ENCODE results near the gene KCTD16.

The KCTD16 gene

DNA sequence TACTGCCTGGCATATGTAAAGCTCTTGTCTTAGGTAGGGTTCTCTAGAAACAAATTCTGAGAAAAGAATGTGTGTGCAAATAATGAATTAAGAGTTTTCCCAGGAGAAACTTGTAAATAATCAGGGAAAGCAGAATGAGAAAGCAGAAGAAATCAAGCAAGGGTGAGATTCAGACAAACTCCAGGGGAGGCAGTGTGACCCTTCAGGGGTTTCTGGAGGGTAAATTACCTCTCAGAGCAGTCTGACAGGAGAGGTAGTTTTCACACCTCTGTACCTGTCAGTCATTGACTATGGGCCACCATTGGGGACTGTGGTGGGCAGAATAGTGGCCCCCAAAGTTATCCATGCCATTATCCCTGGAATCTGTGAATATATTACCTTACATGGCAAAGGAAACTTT lies 124.6 kb downstream of the KCTD16 start:
- no peak for DNase-seq

DNA sequence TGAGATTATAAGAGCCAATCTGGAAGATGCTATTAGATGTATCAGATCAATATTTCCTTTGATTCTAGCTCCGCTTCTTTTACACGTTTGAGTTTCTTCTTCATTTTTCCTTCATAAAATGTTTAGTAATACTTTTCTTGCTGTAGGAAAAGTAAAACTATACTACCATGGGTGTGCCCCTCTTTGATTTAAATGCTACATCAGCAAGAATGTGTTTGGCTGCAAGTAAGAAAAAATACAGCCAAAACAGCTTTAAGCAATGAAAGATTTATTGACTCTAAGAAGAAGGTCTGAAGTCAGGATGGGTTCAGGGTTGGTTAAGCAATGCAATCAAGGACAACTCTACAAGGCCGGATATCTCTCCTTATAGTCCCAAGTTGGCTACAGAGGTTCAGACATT lies 126.4 kb downstream of the KCTD16 start:
- DNase-seq: no peak

DNA sequence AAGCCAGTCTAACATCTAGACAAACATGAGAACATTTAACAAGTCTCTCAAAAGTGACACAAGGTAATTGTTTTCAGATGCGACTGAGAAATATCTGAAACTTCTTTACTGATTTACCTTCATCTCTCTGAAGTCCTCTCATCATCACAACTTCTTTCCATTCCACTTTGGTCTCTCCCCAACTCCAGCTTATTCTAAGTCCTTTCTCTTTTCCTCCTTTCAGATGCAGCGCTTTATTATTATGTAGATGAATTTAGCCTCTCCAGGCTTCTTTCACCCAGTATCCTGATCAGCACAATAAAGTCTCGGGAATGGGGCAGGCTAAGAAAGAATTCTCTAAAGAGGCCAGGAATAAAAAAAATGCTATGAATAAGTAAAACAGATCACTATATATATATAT lies 128.0 kb downstream of the KCTD16 start:
- no peak for DNase-seq

DNA sequence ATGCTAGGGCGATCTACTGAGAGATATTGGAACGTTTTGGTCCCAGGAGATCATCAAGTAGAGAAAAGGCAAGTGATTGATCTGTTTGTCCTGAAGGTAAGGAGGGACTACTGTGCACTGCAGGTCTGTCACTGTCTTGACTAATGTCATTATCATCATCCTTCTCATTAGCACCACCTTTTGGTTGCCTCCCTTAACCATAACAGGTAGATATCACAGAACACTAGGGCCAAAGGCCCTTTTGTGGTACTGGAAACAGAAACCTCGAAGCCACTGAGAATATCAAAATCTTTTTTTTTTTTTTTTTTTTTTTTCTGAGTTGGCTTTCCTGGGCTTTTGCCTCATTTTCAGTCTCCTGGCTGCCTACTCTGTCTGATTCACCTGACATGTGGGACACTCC lies 134.0 kb downstream of the KCTD16 start:
- no peak for DNase-seq

DNA sequence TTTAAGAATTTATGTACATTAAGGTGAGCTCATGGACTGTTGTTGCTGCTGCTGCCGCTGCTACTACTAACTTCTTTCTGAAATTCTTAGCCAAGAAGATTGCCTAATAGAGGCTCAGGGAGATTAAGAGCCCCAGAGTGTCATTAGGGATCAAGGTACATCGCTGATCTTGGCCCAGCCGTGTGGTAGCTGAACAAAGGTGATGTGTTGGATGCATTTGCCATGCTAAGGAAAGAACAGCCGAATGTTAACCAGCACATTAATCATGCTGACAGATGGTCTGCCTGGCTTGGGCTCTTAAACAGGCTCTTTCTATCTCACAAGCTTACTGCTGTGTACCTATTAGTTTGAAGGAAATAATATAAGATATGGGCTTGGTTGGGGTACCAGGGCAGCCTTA lies 137.1 kb downstream of the KCTD16 start:
- no peak for DNase-seq

DNA sequence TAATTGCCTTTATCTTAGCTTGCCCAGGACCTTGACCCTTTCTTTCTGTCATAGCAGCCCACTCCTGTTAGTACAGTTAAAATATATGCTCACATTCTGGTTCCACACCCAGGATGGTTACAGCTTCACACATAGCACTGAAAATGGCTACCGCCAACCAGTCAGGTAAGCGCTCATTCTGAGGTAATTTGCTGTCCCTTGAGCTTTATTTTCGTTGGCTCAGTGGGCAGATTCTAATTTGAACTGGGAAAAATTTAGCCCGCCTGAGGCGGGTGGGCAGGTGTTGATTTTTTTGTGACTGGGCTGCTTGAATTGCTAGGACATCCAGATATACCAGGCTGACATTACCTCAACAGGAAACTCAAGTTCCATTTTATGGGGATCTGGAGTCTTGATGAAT lies 137.5 kb downstream of the KCTD16 start:
- no peak for DNase-seq

DNA sequence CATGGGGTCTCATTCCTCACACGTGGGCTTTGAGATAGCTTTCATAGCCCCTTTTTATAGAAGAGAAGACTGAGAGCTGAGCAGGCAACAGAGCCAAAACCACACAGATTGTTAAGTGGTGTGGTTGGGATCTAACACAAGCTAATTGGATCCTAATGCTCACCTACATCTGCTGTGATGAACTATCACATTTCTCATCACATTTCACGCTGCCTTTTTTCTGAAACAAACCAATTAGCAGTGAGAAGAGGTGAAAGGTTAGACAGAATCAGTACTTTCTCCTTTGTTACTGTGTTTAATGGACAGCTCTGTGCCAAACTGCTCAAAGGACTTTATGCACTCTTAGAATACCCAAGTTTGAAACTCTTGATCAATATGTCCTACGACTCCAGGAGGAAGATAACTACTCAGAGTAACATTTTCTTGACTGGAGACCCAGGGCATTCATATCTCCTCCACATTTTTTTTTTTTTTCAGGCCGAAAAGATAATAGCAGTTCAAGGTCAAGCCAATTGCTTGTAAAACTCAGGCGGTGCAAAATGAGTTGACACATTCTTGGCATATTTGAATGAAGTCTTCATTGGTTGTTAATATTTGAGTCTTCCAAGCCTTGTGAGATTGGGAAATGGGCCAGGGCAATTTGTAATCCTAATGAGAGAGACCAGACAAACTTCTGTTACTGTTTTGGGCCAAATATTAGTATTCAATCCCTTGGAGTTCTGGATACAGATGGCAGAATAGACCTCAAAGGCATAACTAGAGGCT lies 138.4 kb downstream of the KCTD16 start:
- no peak for DNase-seq

DNA sequence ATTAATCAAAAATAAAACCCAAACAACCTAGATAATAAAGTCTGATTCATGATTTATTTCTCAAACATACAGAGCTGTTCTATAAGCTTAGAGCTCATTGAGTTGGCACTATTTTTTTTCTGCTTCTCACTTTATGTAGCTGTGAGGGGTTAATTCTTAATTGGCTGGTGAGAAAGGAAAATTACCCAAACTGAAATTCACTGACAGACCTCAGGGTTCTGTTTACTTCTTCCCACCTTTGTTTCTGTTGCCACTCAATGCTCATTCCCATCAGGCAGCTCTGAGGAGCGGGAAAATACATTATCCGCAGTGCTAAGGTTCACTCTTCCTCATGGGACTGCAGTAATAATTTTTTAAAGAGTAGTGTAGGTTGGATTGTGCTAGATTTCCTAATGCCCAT lies 139.9 kb downstream of the KCTD16 start:
- DNase-seq: no peak

DNA sequence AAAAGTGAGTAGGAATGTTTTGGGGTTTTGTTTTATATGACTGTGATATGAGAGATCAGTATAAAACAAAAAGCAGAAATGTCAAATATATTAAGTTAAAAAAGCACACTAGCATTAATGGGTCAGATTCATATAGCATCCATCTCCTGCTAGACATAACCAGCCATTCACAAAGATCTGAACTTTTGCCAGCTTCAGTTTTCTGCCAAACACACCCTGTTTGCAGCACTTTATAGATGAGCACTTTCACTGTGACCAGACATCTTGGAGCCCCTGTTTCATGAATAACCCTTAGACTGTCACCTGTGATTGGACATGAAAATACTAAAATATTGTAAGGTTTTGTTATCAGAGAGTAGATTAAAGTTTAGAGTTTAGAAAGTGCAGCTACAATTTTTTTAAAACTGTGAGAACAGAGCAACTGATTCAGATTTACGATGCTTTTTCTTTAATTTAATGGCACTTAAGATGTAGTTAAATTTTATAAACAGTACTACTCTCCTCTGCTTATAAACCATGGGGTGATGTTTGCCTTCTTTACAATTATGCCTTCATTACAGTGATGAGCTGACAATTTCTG lies 142.6 kb downstream of the KCTD16 start:
- no peak for DNase-seq

DNA sequence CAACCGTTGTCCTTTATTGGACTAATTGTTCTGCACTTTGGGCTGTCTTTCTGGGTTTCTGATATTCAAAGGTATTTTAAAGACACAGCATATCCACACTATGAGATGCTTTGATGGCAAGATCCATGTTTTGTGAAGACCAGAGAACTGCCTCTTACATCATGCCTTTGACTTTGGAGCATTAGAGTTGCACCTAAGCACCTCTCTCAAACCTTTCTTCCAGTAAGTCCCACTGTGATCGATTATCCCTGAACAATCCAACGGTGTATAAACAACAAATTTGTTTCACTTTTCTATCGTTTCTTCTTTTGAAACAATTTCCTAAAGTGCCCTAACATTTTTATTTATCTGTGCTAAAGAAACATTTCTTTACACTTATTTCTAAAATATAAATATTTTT lies 144.4 kb downstream of the KCTD16 start:
- no peak for DNase-seq

DNA sequence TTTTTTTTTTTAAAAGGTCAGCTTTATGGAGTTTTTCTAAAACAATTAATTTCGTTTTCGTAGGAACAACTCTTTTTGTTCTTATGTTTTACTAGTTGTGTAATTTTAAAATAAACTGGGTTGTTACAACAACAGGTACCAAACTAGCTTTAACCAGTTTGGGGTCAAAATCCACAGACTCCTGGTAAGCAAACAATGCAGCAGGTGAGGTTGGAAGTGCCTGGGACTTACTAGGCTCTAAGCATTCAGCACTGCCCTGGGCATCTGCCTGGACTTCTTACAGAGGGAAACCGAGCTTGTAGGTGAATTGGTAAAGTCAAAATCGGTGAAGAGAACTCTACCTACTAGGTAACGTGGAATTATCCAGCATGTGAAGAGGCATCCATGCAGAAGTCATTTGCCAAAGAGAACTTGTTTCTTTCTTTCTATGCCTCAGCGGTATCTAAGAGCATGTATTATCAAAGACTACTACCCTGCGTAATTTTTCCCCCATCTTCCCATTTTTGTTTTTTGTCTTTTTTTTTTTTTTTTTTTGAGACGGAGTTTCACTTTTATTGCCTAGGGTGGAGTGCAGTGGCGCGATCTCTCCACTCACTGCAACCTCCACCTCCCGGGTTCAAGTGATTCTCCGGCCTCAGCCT lies 145.4 kb downstream of the KCTD16 start:
- DNase-seq: no peak

DNA sequence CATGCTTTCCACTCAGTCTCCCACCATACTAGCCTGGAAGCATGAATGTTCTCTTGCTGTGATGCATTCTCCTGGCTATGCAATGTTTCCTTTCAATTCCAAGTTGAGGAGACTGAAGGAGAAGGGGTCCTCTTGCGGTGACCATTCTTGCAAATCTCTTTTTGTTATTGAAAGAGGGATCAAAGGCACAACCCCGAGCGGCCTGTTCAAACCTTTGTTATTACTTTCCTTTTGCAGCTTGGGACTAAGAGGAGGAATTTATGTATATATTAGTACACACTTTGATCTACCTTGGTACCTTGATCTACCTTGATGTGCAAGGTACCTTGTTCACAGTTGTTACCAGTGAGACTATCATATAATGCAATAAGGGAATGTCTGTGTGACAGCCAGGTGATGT lies 147.3 kb downstream of the KCTD16 start:
- DNase-seq: no peak

DNA sequence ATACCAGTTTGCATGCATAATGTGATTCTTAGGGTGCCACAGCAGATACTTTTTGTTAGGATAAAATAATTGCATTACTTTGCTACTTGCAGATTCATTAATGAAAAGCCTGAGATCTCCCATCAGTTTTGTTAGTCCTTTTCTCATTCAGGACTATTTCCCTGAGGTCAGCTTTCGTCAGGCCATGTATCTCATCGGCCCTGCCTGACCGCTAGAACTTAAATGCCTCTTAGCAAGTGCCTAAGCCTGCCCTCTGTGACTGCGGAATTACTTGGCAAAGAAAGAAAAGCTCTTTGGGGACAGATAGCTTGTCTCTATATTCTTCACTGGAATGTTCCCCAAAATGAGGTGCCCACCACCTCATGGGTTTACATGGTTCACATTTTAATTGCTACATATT lies 147.8 kb downstream of the KCTD16 start:
- no peak for DNase-seq

DNA sequence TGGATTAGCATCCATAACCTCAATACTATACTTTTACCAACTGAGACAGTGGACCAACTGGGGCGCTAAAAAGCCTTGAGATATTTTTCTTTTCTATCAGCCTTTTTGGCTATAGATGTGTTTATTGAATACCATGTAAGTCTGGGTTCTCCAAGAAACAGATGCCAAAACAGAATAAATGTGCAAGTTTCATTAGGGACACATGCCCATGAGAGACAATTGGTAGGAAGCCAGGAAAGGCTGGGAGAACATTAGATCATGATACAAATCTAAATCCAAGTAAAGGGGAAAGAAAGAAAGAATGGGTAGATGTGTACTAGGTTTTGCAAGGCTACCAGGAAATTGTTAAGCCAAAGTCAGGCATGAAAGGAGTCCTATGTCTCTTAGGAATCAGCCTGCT lies 152.5 kb downstream of the KCTD16 start:
- DNase-seq: no peak

DNA sequence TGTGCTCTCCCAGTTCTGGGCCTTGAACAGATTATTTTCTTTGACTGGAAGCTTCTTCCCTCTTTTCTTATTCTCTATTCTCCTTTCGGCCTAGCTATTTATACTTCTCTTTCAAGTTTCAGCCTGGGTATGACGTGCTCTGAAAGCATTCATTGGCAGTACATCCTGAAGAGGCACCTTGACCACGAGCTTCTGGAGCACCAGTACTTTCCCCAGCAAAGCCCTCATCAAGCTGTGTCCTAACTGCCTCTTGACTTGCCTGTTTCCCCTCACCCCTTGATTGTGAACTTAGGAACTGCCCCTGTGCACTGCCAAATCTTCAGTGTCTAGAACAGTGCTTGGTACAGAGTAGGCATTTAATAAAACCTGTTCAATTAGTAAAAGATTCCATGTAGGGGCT lies 154.9 kb downstream of the KCTD16 start:
- DNase-seq: no peak

DNA sequence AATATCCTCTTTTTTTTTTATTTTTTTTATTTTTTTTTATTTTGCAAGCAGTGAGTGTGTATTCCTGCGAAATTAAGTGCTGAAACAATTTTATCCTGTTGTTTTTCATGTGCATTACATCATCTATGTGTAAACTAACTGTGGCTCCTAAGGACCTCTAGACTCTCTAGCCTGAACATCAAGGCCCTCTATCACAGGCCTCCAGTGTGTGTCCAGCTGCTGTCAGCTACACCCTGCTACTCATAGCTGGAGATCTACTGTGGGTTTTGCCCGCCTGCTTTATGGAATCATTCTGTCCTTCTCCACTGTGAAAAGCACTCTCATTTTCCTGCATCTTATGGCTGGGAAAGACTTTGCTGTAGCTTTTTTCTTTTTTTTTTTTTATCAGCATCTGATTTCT lies 157.8 kb downstream of the KCTD16 start:
- no peak for DNase-seq

DNA sequence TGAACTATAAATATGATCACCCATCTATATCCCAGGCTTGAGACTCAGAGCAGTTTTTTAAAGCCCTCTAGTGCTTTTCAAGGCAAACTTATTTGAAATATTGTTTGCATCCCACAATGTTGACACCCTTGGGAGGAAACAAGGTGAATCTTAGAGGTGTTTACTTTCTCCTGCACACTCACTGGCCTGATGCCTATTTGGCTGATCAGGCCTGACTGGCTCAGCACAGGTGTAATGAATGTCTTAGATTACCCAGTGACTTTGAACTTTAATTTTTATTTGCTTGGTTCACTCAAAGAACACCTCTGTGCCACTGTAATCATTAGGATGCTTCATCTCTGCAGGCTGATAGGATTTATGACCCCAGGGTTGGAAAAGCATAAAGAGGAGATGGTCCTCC lies 158.3 kb downstream of the KCTD16 start:
- DNase-seq: no peak

DNA sequence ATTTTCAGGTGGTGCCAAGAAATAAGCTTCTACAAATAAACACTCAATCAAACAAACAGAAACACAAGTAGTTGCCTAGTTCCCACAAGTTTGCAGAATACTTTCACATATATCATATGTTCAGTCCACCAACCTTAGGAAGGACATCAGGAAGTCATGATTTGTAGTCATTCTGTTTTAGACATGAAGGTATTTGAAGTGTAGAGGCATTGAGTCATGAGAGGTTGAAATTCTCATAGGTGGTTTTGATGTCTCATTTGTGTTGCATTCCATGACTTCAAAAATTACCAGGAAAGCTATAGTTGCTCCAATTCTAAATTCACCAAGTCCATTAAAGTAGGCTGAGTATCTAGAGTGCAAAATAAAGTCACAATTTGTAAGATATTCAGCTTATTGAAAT lies 159.0 kb downstream of the KCTD16 start:
- DNase-seq: no peak

DNA sequence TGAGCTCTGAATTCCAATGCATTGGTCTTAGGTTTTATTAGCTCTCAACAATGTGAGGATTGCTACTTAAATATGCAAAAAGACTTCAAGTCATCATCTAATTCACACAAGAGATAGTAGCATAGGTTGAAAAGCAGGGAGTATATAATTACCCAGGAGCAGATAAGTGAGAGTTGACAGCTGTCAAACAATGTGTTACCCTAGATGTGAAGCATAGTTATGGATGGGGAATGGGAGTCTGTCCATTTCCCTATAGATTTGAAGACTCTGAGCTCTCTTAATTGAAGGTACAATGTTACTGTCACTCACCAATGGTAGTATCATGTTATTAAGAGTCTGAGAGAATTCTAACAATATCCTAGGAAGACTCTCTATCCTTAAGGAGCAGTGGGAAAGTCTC lies 160.7 kb downstream of the KCTD16 start:
- DNase-seq: no peak

DNA sequence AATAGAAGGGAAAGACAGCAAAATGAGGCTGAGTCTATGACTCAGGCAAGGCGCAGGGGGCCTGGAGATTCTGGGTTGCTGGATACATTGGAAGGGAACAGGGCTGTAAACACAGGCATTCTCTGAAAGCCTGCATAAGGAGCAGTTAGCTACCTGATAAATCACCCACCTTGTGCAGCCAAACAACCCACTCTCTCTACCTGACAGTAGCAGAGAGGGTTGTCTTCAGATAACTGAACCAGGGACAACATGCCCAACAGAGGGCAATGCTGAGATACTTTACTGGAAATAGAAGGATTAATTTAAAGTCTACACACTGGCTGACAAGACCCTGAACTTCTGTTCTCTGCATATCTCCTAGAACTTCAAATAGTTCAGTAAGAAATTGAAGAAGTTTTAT lies 161.6 kb downstream of the KCTD16 start:
- no peak for DNase-seq

DNA sequence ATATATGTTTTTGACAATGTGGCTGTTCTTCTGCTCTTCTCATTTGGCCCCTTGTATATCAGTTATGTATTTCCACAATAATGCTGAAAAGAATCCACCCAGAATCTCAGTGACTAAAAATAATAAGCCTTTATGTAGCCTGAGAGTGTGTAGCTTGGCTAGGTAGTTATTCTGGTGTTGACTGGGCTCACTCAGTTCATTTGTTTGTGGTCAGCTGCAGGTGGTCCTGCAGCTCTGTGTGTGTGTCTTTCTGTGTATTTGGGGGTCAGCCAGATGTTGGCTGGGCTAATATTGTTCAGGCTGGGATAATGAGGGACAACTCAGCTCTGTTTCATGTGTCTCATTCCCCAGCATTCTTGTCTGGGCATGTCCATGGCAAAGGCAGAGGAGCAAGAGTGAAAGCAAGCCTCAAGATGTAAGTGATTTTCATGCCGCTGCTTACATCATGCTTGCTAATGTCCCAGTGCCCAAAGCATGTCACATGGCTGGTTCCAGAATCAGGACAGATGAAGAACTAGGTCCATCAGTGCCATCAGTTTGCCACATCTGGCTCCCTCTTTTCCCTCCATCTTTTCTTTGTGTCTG lies 162.8 kb downstream of the KCTD16 start:
- DNase-seq: no peak

DNA sequence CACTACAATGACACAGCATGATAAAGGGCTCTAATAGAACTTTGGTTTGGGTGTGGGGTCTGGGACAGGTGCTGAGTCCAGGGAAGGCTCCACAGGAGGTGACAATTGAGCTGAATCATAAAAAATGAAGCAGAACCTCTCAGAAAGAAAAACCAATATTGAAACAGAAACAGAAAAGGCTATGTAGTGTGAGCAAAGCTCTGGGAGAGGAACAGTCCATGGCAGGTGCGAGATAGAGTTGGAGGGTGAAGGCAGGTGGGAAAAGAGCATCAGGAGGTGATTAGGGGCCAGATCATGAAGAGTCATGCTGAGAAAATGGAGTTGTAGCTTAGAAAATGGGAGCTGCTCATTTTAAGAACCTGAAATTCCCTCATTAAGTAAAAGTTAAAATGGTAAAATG lies 164.9 kb downstream of the KCTD16 start:
- no peak for DNase-seq

DNA sequence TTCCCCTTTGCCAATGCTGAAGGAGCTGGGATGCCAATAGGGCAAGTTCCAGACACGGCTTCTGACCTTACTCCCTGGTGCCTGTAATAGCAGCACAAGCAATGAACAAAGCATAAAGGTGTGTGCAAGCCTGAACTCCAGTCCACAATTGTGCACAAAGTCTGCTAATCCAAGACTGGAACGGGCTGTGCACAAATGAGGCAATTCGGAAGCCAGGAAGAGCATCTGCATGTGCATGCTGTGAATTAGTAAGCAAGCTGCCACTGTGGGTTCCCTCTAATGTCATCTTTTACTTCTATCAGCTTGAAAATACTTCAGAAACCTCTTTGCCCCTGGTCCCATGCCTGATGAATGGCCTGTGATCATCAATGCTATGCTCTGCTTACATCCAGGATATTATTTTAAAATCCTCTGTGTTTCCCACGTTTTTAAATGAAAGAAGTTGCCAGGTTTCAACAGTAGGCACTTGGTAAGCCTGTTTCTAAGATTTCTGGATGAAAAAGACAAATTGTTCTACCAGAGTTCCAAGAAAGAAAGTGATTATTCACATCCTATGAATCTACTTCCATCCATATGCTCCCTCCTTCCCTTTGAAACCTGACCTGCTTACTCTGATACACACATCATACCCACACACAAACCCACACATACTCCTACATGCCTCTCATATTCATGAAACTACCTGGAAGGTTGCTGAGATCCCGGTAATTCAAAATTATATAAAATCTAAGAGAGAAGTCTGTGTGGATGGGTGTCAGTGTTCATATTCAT lies 165.7 kb downstream of the KCTD16 start:
- DNase-seq: no peak

DNA sequence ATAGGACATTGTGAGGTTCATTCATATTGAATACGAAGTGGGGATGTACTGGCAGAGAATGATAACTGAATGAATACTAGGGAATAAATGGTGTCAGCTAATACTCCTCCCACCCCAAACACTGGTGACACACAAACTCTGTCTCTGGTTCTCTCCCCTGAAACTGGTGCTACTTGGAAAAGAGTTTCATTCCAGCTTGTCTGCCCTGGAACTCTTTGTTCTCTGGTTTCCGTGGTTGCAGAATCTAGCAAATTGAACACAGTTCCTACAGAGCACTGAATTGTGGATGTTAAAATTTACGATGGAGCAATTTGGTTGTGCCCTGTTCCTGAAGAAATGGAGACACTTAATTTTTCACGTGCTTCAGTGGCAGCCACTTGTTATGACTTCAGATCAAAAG lies 181.7 kb downstream of the KCTD16 start:
- DNase-seq: no peak
